Lower leg skin (tissue), 4 donors: ENCODE measurements around the gene WDR55. TPM values are rescaled to one million over a fixed set of nuclear protein-coding genes. Genes with fewer than 3 reads are reported as not detected.
"Not testable (repeated sequence)": the region's sequence is repeated elsewhere in the genome, so short reads cannot be mapped to it uniquely, and the experiment has no call there.

ENCODE experiments used
- DNase-seq, 2 donors: peaks; one replicate each; pipeline ENCODE4 v3.0.0-alpha.2; 2019; ENCODE audit warnings: low spot score in 2 of 2
- H3K4me3 ChIP-seq: fragments of 200-600 bp; sonication (generic); 2 replicates; pipeline ENCODE4 v1.5.1; 2017; ENCODE audit warnings: mild to moderate bottlenecking, low read depth; ENCODE audit not compliant: poor library complexity, severe bottlenecking
- CTCF ChIP-seq, 3 donors: fragments of 450-650 bp; IDR thresholded peaks; one replicate each; pipeline ENCODE4 v1.5.1; 2016; ENCODE audit warnings: antibody characterized with exemption in 3 of 3, mild to moderate bottlenecking in 3 of 3, moderate library complexity in 2 of 3
- POLR2A ChIP-seq, 2 donors: fragments of 450-650 bp; IDR thresholded peaks; one replicate each; pipeline ENCODE4 v1.6.1; 2016 to 2017; ENCODE audit warnings: antibody characterized with exemption in 2 of 2, mild to moderate bottlenecking in 1 of 2, moderate library complexity in 1 of 2
- WGBS, 2 donors: methylation state at CpG; one replicate each; pipeline ENCODE4 v1.1.5; 2018; 5-methylcytosine and 5-hydroxymethylcytosine counted together
- intact Hi-C: fragments of 100-400 bp; cut with DNase I; formaldehyde crosslinking; loops from one replicate; pipeline ENCODE4 v1.15.0; 2023; ENCODE audit warnings: low total_unique reads
- total RNA-seq, 4 donors: library from RNA; depleted of rRNA; stranded (reverse); fragments of >200 nt; gene quantifications; one replicate each; pipeline ENCODE4 v1.1.0, GENCODE V29; 2016

The WDR55 gene
- total RNA-seq: 10 to 100 TPM; 19.7 to 26.1 (median 21.4) TPM

- intact Hi-C loops: no loop called here
- H3K4me3 ChIP-seq: peak within 1 kb of the TSS; percentile 84
- no peak for TF ChIP-seq POLR2A (IDR thresholded peaks at IDR 0.05)
- TF ChIP-seq CTCF (IDR thresholded peaks at IDR 0.05): no peak
- 0 to 2% methylated on average over 47 to 53 of the region's 54 CpGs for WGBS, 2 donors
- peak; percentile 96 to 99 for DNase-seq
These were observed at the start of gene WDR55 for GRCh38 chr5:140664359-140665119. Gene WDR55, plus strand, starts transcription at chr5:140664904. Its CDS starts 9 bp downstream, at chr5:140664913.

GRCh38 chr5:140622301-140622700, 42.4 kb upstream of the WDR55 start:
- WGBS, 2 donors: 85 to 93% methylated on average over 3 of the region's 3 CpGs
- DNase-seq: no peak
- no peak overlapping the region for H3K4me3 ChIP-seq
- TF ChIP-seq POLR2A (IDR thresholded peaks at IDR 0.05) (no peak), CTCF (IDR thresholded peaks at IDR 0.05) (no peak)
- intact Hi-C loops: no loop called here

- intact Hi-C loops: not testable (repeated sequence)
These were observed 41.6 kb upstream of the WDR55 start for GRCh38 chr5:140623061-140623460.

GRCh38 chr5:140624886-140625285, 39.8 kb upstream of the WDR55 start:
- intact Hi-C loops, H3K4me3 ChIP-seq: not testable (repeated sequence)
- 86 to 91% methylated on average over 10 of the region's 10 CpGs for WGBS, 2 donors
- DNase-seq: peak in 1 of 2 donors; percentile 68

More at GRCh38 chr5:140623061-140623460, 41.6 kb upstream of the WDR55 start:
- H3K4me3 ChIP-seq, DNase-seq: not testable (repeated sequence)

GRCh38 chr5:140627972-140628371, 36.7 kb upstream of the WDR55 start:
- H3K4me3 ChIP-seq: no peak overlapping the region
- peak in 1 of 2 donors; percentile 42 for DNase-seq
- TF ChIP-seq CTCF (IDR thresholded peaks at IDR 0.05): no peak
- TF ChIP-seq POLR2A (IDR thresholded peaks at IDR 0.05): no peak
- 84 to 92% methylated on average over 6 of the region's 6 CpGs for WGBS, 2 donors
- intact Hi-C loops: no loop called here

GRCh38 chr5:140628711-140629110, 36.0 kb upstream of the WDR55 start:
- DNase-seq: no peak
- TF ChIP-seq POLR2A (IDR thresholded peaks at IDR 0.05) (no peak), CTCF (IDR thresholded peaks at IDR 0.05) (no peak)
- 23 to 33% methylated on average over 1 of the region's 1 CpG for WGBS, 2 donors
- intact Hi-C loops: no loop called here
- no peak overlapping the region for H3K4me3 ChIP-seq
